Mesothelial cell of epicardium (in vitro differentiated cells): ENCODE results near the gene PTPRN2. TPM values are rescaled to one million over a fixed set of nuclear protein-coding genes. Genes with fewer than 3 reads are reported as not detected.

Experiments
- DNase-seq, 2 experiments: peaks; one replicate each; pipeline ENCODE4 v3.0.0; 2021; ENCODE audit warnings: low spot score in 2 of 2; ENCODE audit not compliant: unreplicated experiment in 2 of 2
- H3K27ac Mint-ChIP-seq: 2 replicates; pipeline ENCODE4 v1.8.0; 2021; ENCODE audit warnings: mixed read lengths
- H3K27me3 Mint-ChIP-seq: 2 replicates; pipeline ENCODE4 v1.8.0; 2021; ENCODE audit warnings: low read depth, mixed read lengths
- H3K36me3 Mint-ChIP-seq: 2 replicates; pipeline ENCODE4 v1.8.0; 2021; ENCODE audit warnings: mixed read lengths
- H3K4me1 Mint-ChIP-seq: 2 replicates; pipeline ENCODE4 v1.8.0; 2021; ENCODE audit warnings: mixed read lengths
- H3K4me3 Mint-ChIP-seq: 2 replicates; pipeline ENCODE4 v1.8.0; 2021; ENCODE audit warnings: mild to moderate bottlenecking, moderate library complexity, mixed read lengths
- H3K9me3 Mint-ChIP-seq: 2 replicates; pipeline ENCODE4 v1.8.0; 2021; ENCODE audit warnings: mixed read lengths
- CTCF ChIP-seq: fragments of 200-600 bp; sonication (generic); IDR thresholded peaks from one replicate; pipeline ENCODE4 v1.5.0; 2021; ENCODE audit warnings: antibody characterized with exemption; ENCODE audit not compliant: unreplicated experiment
- total RNA-seq: library from RNA; stranded (reverse); gene quantifications from 3 replicates; pipeline ENCODE4 v1.2.1, GENCODE V29; 2021

The PTPRN2 gene
- total RNA-seq, 1 donor from 2014 or later: 2.2 TPM

GRCh38 chr7:158590181-158590530, 2.5 kb upstream of the PTPRN2 start:
- TF ChIP-seq CTCF: no peak
- H3K4me3 Mint-ChIP-seq: no peak overlapping the region
- H3K9me3 Mint-ChIP-seq: peaks cover 4% of the 10 kb centered on the region
- H3K27me3 Mint-ChIP-seq: peaks cover 39% of the 10 kb centered on the region
- H3K27ac Mint-ChIP-seq: no peak overlapping the region
- no peaks in the 10 kb centered on the region for H3K36me3 Mint-ChIP-seq
- H3K4me1 Mint-ChIP-seq: peaks cover 3% of the 10 kb centered on the region
- no peak for DNase-seq

GRCh38 chr7:158589653-158590052, 2.0 kb upstream of the PTPRN2 start:
- H3K9me3 Mint-ChIP-seq: peaks cover 4% of the 10 kb centered on the region
- H3K4me1 Mint-ChIP-seq: peaks cover 3% of the 10 kb centered on the region
- no peak for TF ChIP-seq CTCF
- peaks cover 44% of the 10 kb centered on the region for H3K27me3 Mint-ChIP-seq
- H3K36me3 Mint-ChIP-seq: no peaks in the 10 kb centered on the region
- no peak overlapping the region for H3K27ac Mint-ChIP-seq
- no peak overlapping the region for H3K4me3 Mint-ChIP-seq
- DNase-seq: no peak

GRCh38 chr7:158588878-158589442, 1.3 kb upstream of the PTPRN2 start:
- Mint-ChIP-seq H3K9me3 (peaks cover 4% of the 10 kb centered on the region), H3K4me3 (peak overlapping the region; percentile 58), H3K36me3 (no peaks in the 10 kb centered on the region), H3K27me3 (peaks cover 51% of the 10 kb centered on the region), H3K4me1 (peaks cover 3% of the 10 kb centered on the region), H3K27ac (no peak overlapping the region)
- TF ChIP-seq CTCF: no peak
- no peak for DNase-seq

- no peaks in the 10 kb centered on the region for H3K36me3 Mint-ChIP-seq
- TF ChIP-seq CTCF: no peak
- peak overlapping the region; percentile 58 for H3K4me3 Mint-ChIP-seq
- peaks cover 4% of the 10 kb centered on the region for H3K9me3 Mint-ChIP-seq
- H3K27ac Mint-ChIP-seq: no peak overlapping the region
- H3K4me1 Mint-ChIP-seq: peaks cover 3% of the 10 kb centered on the region
- no peak for DNase-seq
- peaks cover 58% of the 10 kb centered on the region for H3K27me3 Mint-ChIP-seq
These were observed 658 bp upstream of the PTPRN2 start for GRCh38 chr7:158588085-158588877.

GRCh38 chr7:158586499-158587161, 993 bp downstream of the PTPRN2 start:
- DNase-seq: no peak
- no peaks in the 10 kb centered on the region for H3K36me3 Mint-ChIP-seq
- peaks cover 64% of the 10 kb centered on the region for H3K27me3 Mint-ChIP-seq
- TF ChIP-seq CTCF: no peak
- H3K27ac Mint-ChIP-seq: no peak overlapping the region
- peak overlapping the region; percentile 58 for H3K4me3 Mint-ChIP-seq
- H3K9me3 Mint-ChIP-seq: no peaks in the 10 kb centered on the region
- H3K4me1 Mint-ChIP-seq: peaks cover 3% of the 10 kb centered on the region
